Left hindlimb (tissue), 1 donor: ENCODE results near the gene OR52E2.
"Not testable (repeated sequence)": the region's sequence is repeated elsewhere in the genome, so short reads cannot be mapped to it uniquely, and the experiment has no call there.

Experiments used
- DNase-seq: peaks from one replicate; pipeline ENCODE4 v3.0.0-alpha.2; 2018

OR52E2 gene

GRCh38 chr11:5059391-5059790 lies at the start of gene OR52E2:
Gene OR52E2 (minus strand): TSS chr11:5059627. CDS start chr11:5059627, 0 bp downstream.
- DNase-seq: no peak

DNA sequence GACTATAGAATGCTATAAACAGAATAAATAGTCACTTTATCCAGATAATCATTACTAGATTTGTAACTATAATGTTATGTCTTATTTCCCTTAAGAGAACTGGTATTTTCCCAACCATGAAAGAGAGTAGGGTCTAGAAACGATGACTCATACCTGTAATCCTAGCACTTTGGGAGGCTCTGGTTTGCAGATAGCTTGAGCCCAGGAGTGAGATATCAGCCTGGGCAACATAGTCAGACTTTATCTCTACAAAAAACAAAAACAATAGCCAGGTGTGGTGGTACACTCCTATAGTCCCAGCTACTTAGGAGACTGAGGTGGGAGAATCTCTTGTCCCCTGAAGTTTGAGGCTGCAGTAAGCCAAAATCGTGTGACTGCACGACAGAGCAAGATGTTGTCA lies 47.9 kb upstream of the OR52E2 start:
- no peak for DNase-seq

DNA sequence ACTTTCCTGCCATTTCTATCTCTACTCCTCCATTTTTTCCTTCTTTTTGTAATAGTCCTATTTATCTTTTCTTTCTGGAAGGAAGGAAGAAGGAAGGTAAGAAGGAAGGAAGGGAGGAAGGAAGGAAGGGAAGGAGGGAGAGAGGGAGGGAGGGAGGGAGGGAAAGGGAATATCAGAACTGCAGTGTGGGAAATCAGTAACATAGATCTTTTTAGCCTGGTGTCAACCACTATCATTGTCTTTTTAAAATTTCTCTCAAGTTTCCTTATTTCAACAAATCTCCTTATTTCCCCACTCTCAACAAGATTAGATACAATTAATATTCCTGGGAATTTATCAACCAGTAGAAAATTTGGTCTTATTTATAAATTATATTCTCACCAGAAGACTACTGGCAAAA lies 43.6 kb upstream of the OR52E2 start:
- DNase-seq: no peak

GRCh38 chr11:5102246-5102645 lies 42.8 kb upstream of the OR52E2 start:
- no peak for DNase-seq

DNA sequence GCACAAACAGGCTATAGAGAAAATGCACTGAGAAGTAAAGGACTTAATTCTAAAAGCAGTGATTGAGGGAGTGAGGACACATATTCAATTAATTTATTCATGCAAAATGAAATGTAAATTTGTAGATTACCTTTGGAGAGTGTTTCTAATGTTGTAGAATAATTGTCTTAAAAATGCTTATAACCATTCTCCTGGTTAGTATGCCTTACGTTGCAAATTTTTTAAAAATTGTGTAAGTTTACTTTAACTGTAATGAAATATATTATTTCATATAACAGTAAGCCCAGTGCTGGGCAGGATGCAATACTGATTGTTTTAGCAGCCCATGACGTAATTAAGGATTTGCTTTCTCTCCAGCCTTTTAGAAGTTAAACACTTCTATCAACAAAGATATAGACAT lies 36.6 kb upstream of the OR52E2 start:
- DNase-seq: no peak

DNA sequence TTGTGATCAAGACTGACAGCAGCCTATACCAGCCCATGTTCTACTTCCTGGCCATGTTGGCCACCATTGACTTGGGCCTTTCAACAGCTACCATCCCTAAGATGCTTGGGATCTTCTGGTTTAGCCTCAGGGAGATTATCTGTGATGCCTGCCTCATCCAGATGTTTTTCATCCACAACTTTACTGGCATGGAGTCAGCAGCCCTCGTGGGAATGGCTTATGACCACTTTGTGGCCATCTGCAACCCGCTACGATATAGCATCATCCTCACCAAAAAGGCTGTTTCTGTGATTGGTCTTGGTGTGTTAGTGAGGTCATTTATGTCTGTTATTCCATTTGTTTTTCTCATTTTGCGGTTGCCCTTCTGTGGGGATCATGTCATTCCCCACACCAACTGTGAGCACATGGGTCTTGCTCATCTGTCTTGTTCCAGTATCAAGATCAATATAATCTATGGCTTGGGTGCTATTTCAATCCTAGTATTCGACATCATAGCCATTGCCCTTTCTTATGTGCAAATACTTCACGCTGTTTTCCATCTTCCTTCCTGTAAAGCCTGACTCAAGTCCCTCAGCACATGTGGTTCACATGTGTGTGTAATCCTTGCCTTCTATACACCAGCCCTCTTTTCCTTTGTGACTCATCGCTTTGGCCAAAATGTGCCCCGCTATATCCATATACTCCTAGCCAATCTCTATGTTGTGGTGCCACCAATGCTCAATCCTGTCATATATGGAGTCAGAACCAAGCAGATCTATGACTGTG lies 33.6 kb upstream of the OR52E2 start:
- no peak for DNase-seq

- DNase-seq: no peak
Measured at GRCh38 chr11:5090668-5091067, 31.2 kb upstream of the OR52E2 start.

GRCh38 chr11:5088556-5088955 lies 29.1 kb upstream of the OR52E2 start:
- no peak for DNase-seq

GRCh38 chr11:5083602-5084001 lies 24.2 kb upstream of the OR52E2 start:
- DNase-seq: no peak

DNA sequence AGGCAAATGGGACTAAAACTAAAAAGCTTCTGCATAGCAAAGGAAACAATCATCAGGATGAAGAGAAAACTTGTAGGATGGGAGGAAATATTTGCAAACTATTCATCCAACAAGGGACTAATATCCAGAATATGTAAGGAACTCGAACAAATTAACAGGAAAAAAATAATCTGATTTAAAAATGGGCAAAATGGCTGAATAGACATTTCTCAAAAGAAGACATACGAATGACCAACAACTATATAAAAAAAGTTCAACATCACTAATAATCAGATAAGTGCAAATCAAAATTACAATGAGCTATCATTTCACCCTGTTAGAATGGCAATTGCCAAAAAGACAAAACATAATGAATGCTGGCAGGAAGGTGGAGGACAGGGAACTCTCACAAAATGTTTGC lies 22.0 kb upstream of the OR52E2 start:
- no peak for DNase-seq

DNA sequence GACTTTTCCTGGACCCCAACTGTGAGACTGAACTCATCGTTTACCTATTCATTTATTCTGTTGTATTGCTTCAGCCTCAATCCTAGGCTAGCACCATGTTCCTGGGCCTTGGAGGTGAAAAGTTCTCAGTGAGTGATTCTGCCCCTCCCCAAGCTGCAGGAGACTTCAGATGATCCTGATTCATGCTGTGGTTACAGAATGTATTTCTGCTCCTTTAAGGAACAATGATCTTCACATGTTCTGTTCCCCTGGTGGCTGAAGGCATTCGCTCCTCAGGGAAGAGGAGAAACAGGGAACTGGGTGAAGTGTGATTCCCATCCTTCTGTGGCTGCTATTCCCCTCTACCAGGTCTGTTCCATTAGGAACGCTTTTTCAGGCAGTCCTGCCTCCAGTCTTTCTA lies 12.4 kb upstream of the OR52E2 start:
- DNase-seq: no peak

DNA sequence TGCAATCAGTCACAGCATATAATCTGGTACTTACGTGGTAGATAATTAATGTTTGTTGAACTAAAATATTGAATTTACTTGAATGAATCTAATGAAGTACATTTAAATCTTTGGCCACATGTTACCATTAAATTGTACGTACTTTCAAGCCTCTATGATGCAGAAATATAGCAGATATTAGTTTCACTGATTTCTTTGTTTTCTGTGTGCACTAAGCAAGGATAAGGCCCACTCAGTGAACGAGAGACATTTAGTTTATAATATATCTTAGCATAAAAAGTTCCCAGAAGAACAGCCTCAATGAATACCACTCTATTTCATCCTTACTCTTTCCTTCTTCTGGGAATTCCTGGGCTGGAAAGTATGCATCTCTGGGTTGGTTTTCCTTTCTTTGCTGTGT lies 9.8 kb upstream of the OR52E2 start, which contains the start of gene OR52E1:
Gene OR52E1 (plus strand): TSS at position 301 of the 400 bp plus-strand sequence.
- no peak for DNase-seq

DNA sequence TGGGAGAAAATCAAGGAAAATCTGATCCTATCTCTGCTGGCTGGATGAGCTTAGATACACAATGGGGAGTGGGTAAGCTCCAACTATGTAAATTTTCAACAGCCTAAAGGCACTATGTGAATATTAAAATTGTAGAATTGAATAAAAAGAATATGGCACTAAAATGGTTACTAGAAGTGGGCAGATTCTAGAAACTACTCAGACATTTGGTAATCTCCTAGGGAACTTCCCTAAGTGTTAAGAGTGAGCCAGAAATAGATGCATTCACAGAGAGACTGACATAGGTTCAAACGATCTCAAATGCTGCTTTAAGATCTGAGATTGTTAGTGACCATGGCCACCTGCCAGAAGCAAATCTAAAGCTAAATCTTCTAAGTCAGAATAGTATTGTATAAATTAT lies 5.6 kb upstream of the OR52E2 start:
- DNase-seq: no peak

- not testable (repeated sequence) for DNase-seq
Measured at GRCh38 chr11:5058679-5059078, 748 bp downstream of the OR52E2 start.

- no peak for DNase-seq
Measured at GRCh38 chr11:5046754-5047330, 12.6 kb downstream of the OR52E2 start.

- no peak for DNase-seq
Measured at GRCh38 chr11:5046226-5046625, 13.2 kb downstream of the OR52E2 start, which contains the start of gene OR52J3. Gene OR52J3 (plus strand): TSS chr11:5046526. CDS start chr11:5046526, 0 bp downstream.

DNA sequence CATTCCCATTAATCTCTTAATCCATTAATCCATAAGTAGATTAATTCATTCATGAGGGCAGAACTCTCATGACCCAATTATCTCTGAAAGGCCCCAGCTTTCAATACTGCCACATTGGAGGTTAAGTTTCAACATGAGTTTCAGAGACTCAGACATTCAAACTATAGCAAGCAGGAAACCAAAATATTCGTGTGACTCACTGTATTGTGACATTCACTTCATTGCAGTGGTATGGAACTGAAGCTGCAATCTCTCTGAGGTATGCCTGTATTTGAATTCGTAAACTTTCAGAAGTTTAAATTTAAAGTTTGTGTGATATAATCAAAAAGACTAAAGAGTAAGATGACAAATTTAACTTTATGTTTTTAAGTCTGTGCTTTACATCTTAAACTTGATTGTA lies 16.0 kb downstream of the OR52E2 start:
- DNase-seq: no peak

DNA sequence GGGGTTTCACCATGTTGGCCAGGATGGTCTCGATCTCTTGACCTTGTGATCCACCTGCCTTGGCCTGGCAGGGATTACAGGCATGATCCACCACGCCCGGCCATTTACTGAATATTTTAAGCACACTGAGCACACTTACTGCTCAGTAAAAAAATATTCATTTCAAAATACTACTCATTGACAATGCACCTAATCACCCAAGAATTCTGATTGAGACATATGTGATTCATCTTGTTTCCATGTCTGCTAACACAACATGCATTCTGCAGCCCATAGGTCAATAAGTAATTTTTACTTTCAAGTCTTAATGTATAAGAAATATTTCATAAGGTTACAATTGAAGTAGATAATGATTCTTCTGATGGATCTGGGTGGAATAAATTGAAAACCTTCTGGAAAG lies 17.3 kb downstream of the OR52E2 start:
- no peak for DNase-seq

GRCh38 chr11:5040876-5041275 lies 18.6 kb downstream of the OR52E2 start:
- no peak for DNase-seq

DNA sequence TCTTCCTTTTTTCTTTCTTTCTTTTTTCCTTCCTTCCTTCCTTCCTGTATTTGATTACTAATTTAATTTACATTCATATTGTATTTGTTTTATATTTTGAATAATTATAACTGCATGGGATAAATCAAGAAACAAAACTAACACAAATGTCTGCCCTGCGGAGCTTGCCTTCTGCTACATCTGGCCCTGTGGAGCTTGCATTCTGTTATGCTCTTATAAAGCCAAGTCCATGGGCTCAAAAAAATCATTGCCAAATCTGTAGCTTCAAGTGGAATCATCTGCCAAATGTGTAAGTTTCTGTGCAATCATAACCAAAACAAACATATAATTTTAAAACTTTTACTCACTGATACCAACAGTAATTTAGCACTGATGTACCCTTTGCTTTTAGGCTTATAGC lies 21.1 kb downstream of the OR52E2 start:
- DNase-seq: no peak

GRCh38 chr11:5037926-5038325 lies 21.5 kb downstream of the OR52E2 start:
- DNase-seq: no peak

GRCh38 chr11:5036669-5037068 lies 22.8 kb downstream of the OR52E2 start:
- DNase-seq: no peak

- DNase-seq: no peak
Measured at GRCh38 chr11:5021996-5022395, 37.4 kb downstream of the OR52E2 start.

DNA sequence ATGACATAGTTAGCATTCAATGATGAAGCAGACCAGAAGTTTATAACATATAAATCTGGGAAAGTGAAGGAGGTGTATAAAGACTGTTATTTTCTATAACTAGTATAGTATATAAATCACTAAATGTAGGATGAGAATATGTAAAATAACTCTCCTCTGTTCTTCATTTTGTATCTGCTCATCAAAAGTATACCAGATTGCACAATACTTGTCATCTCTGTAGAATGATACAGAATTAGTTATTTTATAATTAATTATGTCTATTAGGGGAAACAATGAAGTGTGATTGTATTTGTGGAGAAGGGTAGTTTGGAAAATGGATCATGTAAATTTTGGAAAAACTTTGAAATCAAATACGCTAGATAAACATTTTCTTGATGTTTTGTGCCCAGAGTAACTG lies 46.4 kb downstream of the OR52E2 start:
- DNase-seq: no peak

- no peak for DNase-seq
Measured at GRCh38 chr11:5011254-5011653, 48.2 kb downstream of the OR52E2 start.
